Peyer's patch (tissue), 4 donors: ENCODE data around the gene FAM163A. TPM values are rescaled to one million over a fixed set of nuclear protein-coding genes. Genes with fewer than 3 reads are reported as not detected.

ENCODE experiments used
- DNase-seq, 3 donors: peaks; one replicate each; pipeline ENCODE4 v3.0.0-alpha.2; 2017 to 2019
- H3K27ac ChIP-seq, 4 donors: fragments of 200-600 bp; sonication (generic); one replicate each; pipeline ENCODE4 v1.5.1; 2016 to 2019
- H3K27me3 ChIP-seq, 2 donors: fragments of 200-600 bp; sonication (generic); one replicate each; pipeline ENCODE4 v1.5.1; 2019
- H3K36me3 ChIP-seq, 3 donors: fragments of 200-600 bp; sonication (generic); one replicate each; pipeline ENCODE4 v1.5.1; 2016 to 2019
- H3K4me1 ChIP-seq, 4 donors: fragments of 200-600 bp; sonication (generic); one replicate each; pipeline ENCODE4 v1.5.1; 2016 to 2019
- H3K4me3 ChIP-seq, 4 donors: fragments of 200-600 bp; sonication (generic); 1 replicate in 3 of 4; 2 replicates in 1 of 4; pipeline ENCODE4 v1.5.1; 2016 to 2019; ENCODE audit warnings: mild to moderate bottlenecking in 1 of 4
- H3K9me3 ChIP-seq, 4 donors: fragments of 200-600 bp; sonication (generic); one replicate each; pipeline ENCODE4 v1.5.1; 2016 to 2019; ENCODE audit warnings: mild to moderate bottlenecking in 1 of 4
- POLR2A ChIP-seq, 2 donors: fragments of 450-650 bp; IDR thresholded peaks; one replicate each; pipeline ENCODE4 v1.5.1; 2017; ENCODE audit warnings: antibody characterized with exemption in 2 of 2, mild to moderate bottlenecking in 2 of 2, moderate library complexity in 2 of 2
- total RNA-seq, 4 donors: library from RNA; depleted of rRNA; stranded (reverse); fragments of >200 nt; gene quantifications; one replicate each; pipeline ENCODE4 v1.1.0, GENCODE V29; 2016
- TF ChIP-seq, protein P1 (sequence below), 6 experiments: fragments of 450-650 bp in 4 of 6; fragments of 200-600 bp in 2 of 6; sonication (generic) in 1 of 6; IDR thresholded peaks; one replicate each; pipeline ENCODE4 v1.5.1; 2017 to 2019; ENCODE audit warnings: antibody characterized with exemption in 6 of 6, mild to moderate bottlenecking in 3 of 6, moderate library complexity in 1 of 6

The FAM163A gene
- total RNA-seq, 4 donors from 2014 or later: 0.67 to 5.0 (median 1.2) TPM; not detected in 1

DNA sequence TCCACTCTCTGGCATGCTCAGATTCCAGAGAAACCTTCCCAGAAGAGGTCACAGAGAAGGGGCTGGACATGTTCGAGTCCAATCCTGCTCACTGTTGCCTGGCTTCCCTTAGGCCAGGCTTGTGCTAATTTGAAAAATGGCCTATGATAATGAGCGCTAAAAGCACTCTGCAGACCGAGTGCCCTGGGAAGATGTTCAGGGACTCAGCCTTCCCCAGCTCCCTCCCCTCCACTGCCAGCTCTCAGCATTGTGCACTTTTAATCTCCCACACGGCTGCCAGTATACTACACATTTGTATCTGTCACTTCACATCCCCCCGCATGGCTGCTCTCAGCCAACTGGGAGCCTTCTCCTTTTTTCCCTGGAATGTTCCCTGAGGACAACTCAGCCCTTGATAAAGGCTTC lies 24.1 kb downstream of the FAM163A start:
- DNase-seq: no peak
- no peaks in the 10 kb centered on the region for H3K36me3 ChIP-seq
- no peaks in the 10 kb centered on the region for H3K4me1 ChIP-seq
- TF ChIP-seq POLR2A (IDR thresholded peaks at IDR 0.05): no peak
- TF ChIP-seq, protein P1, sequence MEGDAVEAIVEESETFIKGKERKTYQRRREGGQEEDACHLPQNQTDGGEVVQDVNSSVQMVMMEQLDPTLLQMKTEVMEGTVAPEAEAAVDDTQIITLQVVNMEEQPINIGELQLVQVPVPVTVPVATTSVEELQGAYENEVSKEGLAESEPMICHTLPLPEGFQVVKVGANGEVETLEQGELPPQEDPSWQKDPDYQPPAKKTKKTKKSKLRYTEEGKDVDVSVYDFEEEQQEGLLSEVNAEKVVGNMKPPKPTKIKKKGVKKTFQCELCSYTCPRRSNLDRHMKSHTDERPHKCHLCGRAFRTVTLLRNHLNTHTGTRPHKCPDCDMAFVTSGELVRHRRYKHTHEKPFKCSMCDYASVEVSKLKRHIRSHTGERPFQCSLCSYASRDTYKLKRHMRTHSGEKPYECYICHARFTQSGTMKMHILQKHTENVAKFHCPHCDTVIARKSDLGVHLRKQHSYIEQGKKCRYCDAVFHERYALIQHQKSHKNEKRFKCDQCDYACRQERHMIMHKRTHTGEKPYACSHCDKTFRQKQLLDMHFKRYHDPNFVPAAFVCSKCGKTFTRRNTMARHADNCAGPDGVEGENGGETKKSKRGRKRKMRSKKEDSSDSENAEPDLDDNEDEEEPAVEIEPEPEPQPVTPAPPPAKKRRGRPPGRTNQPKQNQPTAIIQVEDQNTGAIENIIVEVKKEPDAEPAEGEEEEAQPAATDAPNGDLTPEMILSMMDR (IDR thresholded peaks at IDR 0.05): no peak
- H3K4me3 ChIP-seq: no peak overlapping the region
- no peaks in the 10 kb centered on the region for H3K27me3 ChIP-seq
- H3K9me3 ChIP-seq: no peaks in the 10 kb centered on the region
- H3K27ac ChIP-seq: no peak overlapping the region

DNA sequence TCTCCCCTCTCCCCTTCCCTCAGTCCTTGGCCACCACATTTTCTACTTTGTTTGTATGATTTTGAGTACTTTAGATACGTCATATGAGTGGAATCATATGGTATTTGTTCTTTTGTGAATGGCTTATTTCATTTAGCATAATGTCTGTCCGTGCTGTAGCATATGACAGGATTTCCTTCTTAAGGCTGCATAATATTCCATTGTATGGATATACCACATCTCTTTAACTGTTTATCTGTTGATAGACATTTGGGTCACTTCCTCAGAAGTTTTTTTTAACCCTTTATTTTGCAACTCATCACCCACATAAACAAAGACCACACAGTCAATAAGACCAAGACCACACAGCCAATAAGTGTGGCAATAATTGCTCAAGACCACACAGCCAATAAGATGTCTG lies 24.9 kb downstream of the FAM163A start:
- Histone ChIP-seq H3K4me1 (no peaks in the 10 kb centered on the region), H3K27me3 (no peaks in the 10 kb centered on the region), H3K4me3 (no peak overlapping the region), H3K9me3 (peaks cover 0 to 6% (median 0%) of the 10 kb centered on the region in 4 donors), H3K27ac (no peak overlapping the region), H3K36me3 (no peaks in the 10 kb centered on the region)
- no peak for DNase-seq
- TF ChIP-seq, protein P1 (IDR thresholded peaks at IDR 0.05): no peak
- TF ChIP-seq POLR2A (IDR thresholded peaks at IDR 0.05): no peak

DNA sequence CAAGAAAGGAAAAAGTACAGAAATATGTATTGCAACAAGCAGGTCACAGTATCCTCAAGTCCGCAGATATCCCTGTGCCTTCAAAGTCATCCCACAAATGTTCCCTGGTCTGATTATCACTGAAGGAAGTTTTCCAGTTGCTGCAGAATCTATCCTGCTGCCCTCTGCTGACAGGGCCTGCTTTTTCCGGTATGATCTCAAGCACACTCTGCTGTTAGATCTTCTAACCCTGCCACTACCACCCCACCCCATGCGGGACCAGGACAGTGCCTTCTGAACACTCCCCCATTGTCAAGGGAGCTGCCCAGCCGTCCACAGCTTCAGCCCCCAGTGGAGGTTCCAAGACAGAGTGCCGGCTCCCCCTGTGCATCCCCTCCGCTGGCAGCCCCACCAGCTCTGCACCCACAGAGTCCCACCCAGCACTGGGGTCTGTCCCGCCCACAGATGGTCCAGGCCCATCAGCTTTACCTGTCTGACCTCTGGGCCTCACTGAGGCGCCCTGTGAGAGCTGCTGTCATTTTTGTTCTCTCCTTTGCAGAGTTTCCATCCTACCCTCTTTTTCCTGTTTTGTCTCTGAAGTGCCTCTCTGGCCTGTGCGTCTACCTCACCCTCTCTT lies 27.9 kb downstream of the FAM163A start:
- Histone ChIP-seq H3K4me1 (no peaks in the 10 kb centered on the region), H3K36me3 (no peaks in the 10 kb centered on the region), H3K9me3 (peaks cover 0 to 6% (median 0%) of the 10 kb centered on the region in 4 donors), H3K27ac (no peak overlapping the region), H3K27me3 (no peaks in the 10 kb centered on the region), H3K4me3 (no peak overlapping the region)
- no peak for TF ChIP-seq POLR2A (IDR thresholded peaks at IDR 0.05)
- TF ChIP-seq, protein P1 (IDR thresholded peaks at IDR 0.05): no peak
- no peak for DNase-seq

DNA sequence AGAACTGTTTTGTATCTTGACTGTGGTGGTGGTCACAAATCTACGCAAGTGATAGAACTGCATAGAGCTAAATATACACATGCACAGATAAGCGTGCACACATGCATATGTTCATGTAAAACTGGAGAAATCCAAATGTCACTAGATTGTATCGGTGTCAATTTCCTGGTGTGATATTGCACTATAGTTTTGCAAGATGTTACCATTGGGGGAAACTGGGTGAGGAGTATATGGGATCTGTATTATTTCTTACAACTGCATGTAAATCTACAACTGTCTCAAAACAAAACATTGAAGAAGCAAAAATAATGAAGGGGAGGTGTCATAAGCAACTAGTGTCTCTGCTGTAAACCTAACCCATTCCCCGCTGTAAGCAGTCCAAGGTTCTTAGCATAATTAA lies 30.2 kb downstream of the FAM163A start:
- Histone ChIP-seq H3K9me3 (peaks cover 0 to 6% (median 0%) of the 10 kb centered on the region in 4 donors), H3K36me3 (no peaks in the 10 kb centered on the region), H3K27ac (no peak overlapping the region), H3K27me3 (no peaks in the 10 kb centered on the region), H3K4me1 (no peaks in the 10 kb centered on the region), H3K4me3 (no peak overlapping the region)
- DNase-seq: no peak
- no peak for TF ChIP-seq POLR2A (IDR thresholded peaks at IDR 0.05)
- TF ChIP-seq, protein P1 (IDR thresholded peaks at IDR 0.05): no peak

DNA sequence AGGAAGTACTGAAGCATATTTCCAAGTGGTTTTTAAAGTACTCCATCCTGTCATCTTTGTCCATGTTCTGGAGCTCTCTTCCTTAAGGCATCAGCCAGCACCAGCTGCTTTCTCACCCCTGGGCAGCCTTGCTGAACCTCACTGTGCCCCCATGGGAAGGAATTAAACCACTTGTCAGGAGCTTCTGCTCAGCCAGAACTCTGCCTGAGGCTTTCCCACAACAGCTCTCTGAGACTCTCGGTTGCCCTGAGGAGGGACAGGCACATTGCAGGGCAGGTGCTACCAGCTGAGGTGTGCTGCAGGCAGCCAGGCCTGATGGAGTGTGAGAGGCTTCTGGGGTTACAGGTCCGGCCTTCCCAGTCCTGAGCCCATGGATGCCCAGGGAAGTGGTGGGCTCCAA lies 30.9 kb downstream of the FAM163A start:
- no peak overlapping the region for H3K27ac ChIP-seq
- peaks cover 0 to 6% (median 0%) of the 10 kb centered on the region in 4 donors for H3K9me3 ChIP-seq
- H3K4me1 ChIP-seq: no peaks in the 10 kb centered on the region
- no peak for DNase-seq
- TF ChIP-seq, protein P1 (IDR thresholded peaks at IDR 0.05): no peak
- TF ChIP-seq POLR2A (IDR thresholded peaks at IDR 0.05): no peak
- H3K36me3 ChIP-seq: no peaks in the 10 kb centered on the region
- no peaks in the 10 kb centered on the region for H3K27me3 ChIP-seq
- H3K4me3 ChIP-seq: no peak overlapping the region
